ENCODE measurements around the gene RNLS. TPM values are rescaled to one million over a fixed set of nuclear protein-coding genes. Genes with fewer than 3 reads are reported as not detected.

Gene RNLS
- total and polyA plus RNA-seq, 2 of the 8 experiments (the other 6 are each of a cell fraction or from before 2014, with no cell fraction given) = 7.5 to 12.7 TPM

DNA sequence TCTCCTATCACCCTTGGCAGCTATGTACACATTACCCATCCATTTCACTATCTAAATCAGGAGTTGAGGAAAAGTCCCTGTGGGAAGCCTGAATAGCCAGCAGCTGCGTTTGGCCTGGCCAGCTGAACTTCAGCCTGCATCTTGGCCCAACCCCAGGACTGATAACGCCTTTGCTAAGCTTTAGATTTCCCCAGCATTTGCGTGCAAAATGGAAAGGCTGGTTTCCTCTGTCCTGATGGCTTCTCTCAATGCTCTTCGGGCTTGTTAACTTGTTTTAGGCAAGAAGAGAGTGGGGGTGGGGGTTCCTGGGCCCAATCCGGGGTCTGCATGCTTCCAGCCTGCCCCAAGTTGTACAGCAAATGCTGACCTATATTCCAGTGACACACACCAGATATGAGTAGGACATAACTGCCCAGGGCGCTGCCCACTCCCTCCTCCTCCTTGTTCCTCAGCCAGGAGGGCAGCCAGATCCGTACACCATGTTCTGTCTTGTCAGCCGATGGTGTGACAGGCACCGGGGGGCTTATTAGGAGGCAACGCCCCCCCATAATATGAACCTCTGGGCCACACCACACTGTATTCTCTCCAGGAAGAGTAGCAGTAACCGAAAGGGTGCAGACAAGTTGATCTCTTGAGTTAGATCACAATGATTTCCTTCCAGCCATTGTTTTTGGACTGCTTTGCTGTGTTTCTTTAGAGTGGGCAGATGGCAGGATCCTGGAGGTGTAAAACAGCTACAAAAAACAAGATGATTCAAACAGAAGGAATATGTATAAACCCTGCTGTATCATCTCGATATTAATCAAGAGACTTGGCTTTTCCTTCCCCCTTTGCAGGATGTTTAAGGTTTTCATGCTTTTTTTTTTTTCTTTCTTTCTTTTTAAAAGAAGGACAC is 339.0 kb downstream of the RNLS start:
- no peak overlapping the region for H3K4me3 ChIP-seq (ENCODE audit: extremely low read depth in 1 of 4, insufficient read depth in 2 of 4, low read depth in 3 of 4, low read length in 4 of 4)
- CTCF ChIA-PET (ENCODE audit: partially characterized antibody) = interaction anchor here (0.5 to 0.9 kb wide), 2 partner anchors 11 to 505 kb away, joined by 3 to 5 read pairs; no protein-coding TSS in a partner anchor
- TF ChIP-seq SIN3A (conservative IDR thresholded peaks at IDR 0.05 in 1 of 2, IDR thresholded peaks at IDR 0.05 in 1 of 2; ENCODE audit: low read depth in 1 of 2, low read length in 2 of 2) (no peak), TAF1 (IDR thresholded peaks at IDR 0.05; ENCODE audit: low read depth, low read length) (no peak), CEBPB (IDR thresholded peaks at IDR 0.05; ENCODE audit: low read depth, low read length) (no peak), SIRT6 (IDR thresholded peaks at IDR 0.05; ENCODE audit: low read length) (no peak), CTCF (IDR thresholded peaks at IDR 0.05; ENCODE audit: control extremely low read depth in 1 of 3, insufficient read depth in 1 of 3, low read depth in 1 of 3, low read length in 3 of 3) (no peak), EZH2 (IDR thresholded peaks at IDR 0.05; ENCODE audit: low read depth, low read length, severe bottlenecking) (no peak), ATF2 (IDR thresholded peaks at IDR 0.05; ENCODE audit: low read length) (no peak), NRF1 (IDR thresholded peaks at IDR 0.05; ENCODE audit: low read depth, low read length) (no peak)

More for the DNA sequence above, 339.0 kb downstream of the RNLS start:
- Histone ChIP-seq H3K23me2 (ENCODE audit: low read depth, low read length) (no peaks in the 10 kb centered on the region), H3K23ac (ENCODE audit: insufficient read length) (no peak overlapping the region), H3K36me3 (ENCODE audit: control insufficient read depth in 2 of 4, insufficient read depth in 4 of 4, low read length in 3 of 4) (no peaks in the 10 kb centered on the region), H3K18ac (ENCODE audit: extremely low read depth, low read length) (no peak overlapping the region), H2AK5ac (ENCODE audit: low read depth, low read length) (no peak overlapping the region), H3K4me1 (replicated peaks in 1 of 4; ENCODE audit: control insufficient read depth in 3 of 4, insufficient read depth in 4 of 4, low read length in 3 of 4) (no peaks in the 10 kb centered on the region), H3K79me1 (ENCODE audit: low read depth, low read length) (no peaks in the 10 kb centered on the region), H4K8ac (ENCODE audit: extremely low read depth, insufficient read depth, low read length) (no peak overlapping the region), H2BK5ac (ENCODE audit: low read depth, low read length) (no peak overlapping the region), H4K91ac (replicated peaks; ENCODE audit: insufficient read length, low read length) (no peak overlapping the region), H4K20me1 (replicated peaks in 1 of 2; ENCODE audit: control insufficient read depth in 1 of 2, insufficient read depth in 2 of 2, low read length in 2 of 2) (no peaks in the 10 kb centered on the region), H4K5ac (ENCODE audit: insufficient read length, low read depth, low read length) (no peak overlapping the region), H3K27ac (ENCODE audit: low read depth, low read length) (no peak overlapping the region), H3K27me3 (replicated peaks in 1 of 4; ENCODE audit: control insufficient read depth in 3 of 4, extremely low read depth in 1 of 4, insufficient read depth in 3 of 4, low read length in 3 of 4) (no peaks in the 10 kb centered on the region), H3K79me2 (ENCODE audit: control insufficient read depth in 1 of 2, insufficient read depth in 2 of 2, low read length in 2 of 2) (no peaks in the 10 kb centered on the region), H3K4ac (replicated peaks; ENCODE audit: insufficient read length, low read depth, low read length) (no peak overlapping the region), H2BK12ac (ENCODE audit: low read depth, low read length) (no peak overlapping the region), H3K56ac (replicated peaks; ENCODE audit: insufficient read length, low read depth, low read length) (no peak overlapping the region), H3K9ac (replicated peaks in 1 of 4; ENCODE audit: extremely low read depth in 1 of 4, low read depth in 3 of 4, low read length in 3 of 4) (no peak overlapping the region), H3K9me3 (ENCODE audit: insufficient read depth in 2 of 2, low read depth in 1 of 2, low read length in 1 of 2) (no peaks in the 10 kb centered on the region), H2BK15ac (ENCODE audit: low read length) (no peak overlapping the region), H3K4me2 (ENCODE audit: insufficient read depth in 1 of 2, low read depth in 2 of 2, low read length in 2 of 2) (no peak overlapping the region), H2AFZ (ENCODE audit: low read length) (no peak overlapping the region), H2BK20ac (ENCODE audit: low read length) (no peak overlapping the region), H2BK120ac (replicated peaks; ENCODE audit: low read depth, low read length) (no peak overlapping the region), H3K14ac (ENCODE audit: insufficient read length) (no peak overlapping the region)
- no peak for FAIRE-seq
- WGBS, 2 experiments (ENCODE audit: extremely low coverage in 1 of 2, insufficient coverage in 1 of 2, insufficient read length in 1 of 2, insufficient replicate concordance in 2 of 2, low coverage in 1 of 2, low lambda C conversion rate in 2 of 2, missing lambda C conversion rate in 1 of 2) = 80% methylated on average over 12 of the region's 12 CpGs; no CpG with 5 or more reads in 1 of the 2 experiments
- DNase-seq (ENCODE audit: low read depth in 1 of 2, low spot score in 2 of 2) = no peak
- POLR2A ChIA-PET (ENCODE audit: partially characterized antibody) = no interaction called here
